ENCODE results near the gene ILDR2.

Gene ILDR2

DNA sequence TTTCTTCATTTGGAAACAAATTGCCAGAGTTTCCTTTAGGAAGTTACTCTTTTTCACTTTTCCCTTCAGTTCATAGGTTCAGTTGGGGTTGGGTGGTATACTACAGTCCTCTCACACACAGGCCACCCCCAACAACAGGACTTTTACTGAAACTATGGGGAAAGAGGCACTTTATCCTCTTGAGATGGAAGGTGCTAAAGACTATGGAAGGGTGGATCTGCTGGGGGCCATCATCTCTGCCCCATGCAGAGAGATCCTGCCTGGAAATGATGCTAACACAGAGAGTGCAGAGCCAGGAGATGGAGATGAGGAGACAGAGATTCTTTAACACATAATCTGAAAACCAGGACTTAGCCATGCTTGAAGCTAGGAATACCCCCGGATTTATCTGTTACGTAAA, 24.3 kb downstream of the ILDR2 start:
- no peak overlapping the region for H3K27ac Mint-ChIP-seq
- DNase-seq, result no peak
- H3K4me1 Mint-ChIP-seq (ENCODE audit: low read depth), result peaks cover 20% of the 10 kb centered on the region
- H3K9me3 Mint-ChIP-seq, result no peaks in the 10 kb centered on the region
- H3K36me3 Mint-ChIP-seq (ENCODE audit: low read depth), result no peaks in the 10 kb centered on the region
- H3K4me3 Mint-ChIP-seq, result no peak overlapping the region
- peaks cover 27% of the 10 kb centered on the region for H3K27me3 Mint-ChIP-seq

DNA sequence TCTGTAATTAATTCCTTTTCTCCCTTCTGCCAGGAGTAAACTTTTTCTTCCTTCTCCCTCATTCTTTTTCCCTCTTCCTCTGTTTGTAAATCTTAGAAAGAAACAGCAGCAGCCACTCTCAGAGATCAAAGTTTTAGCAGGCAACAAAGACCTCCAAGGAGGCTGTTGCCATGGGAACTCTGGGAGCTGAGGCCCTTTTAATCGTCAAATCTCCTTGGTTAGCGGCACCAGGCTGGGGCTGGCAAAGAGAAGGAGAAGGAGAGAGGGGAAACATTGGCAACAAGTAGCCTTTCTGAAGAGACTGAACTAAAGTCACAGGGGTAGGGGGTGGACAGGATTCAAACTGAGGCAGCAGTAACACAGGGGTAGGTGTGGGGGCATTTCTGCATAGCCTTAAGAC, 25.2 kb downstream of the ILDR2 start:
- H3K4me3 Mint-ChIP-seq, result no peak overlapping the region

DNA sequence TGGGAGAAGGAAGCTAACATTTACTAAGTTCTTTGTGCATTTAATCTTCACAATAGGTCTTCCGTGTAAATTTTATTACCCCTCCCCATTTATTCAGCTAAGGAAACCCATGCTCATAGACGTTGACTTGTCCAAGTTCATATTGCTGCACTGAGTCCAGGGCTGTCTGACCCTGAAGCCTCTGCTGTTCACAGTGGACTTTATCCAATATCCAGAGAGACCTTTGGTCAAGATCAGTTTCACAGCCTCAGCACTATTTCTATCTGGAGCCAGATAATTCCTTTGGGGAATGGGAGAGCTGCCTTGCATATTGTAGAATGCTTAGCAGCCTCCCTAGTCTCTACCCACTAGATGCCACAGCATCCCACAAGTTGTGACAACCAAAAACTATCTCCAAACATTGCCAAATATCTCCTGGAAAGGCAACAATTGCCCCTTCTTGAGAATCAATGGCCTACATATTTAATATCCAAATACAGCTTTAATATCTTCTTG, 26.4 kb downstream of the ILDR2 start:
- H3K27ac Mint-ChIP-seq, result no peak overlapping the region
- H3K36me3 Mint-ChIP-seq (ENCODE audit: low read depth), result no peaks in the 10 kb centered on the region
- H3K27me3 Mint-ChIP-seq, result peaks cover 41% of the 10 kb centered on the region

More for the DNA sequence above, 25.2 kb downstream of the ILDR2 start:
- no peaks in the 10 kb centered on the region for H3K9me3 Mint-ChIP-seq
- H3K36me3 Mint-ChIP-seq (ENCODE audit: low read depth), result no peaks in the 10 kb centered on the region
- no peak for DNase-seq
- no peak overlapping the region for H3K27ac Mint-ChIP-seq
- H3K27me3 Mint-ChIP-seq, result peaks cover 35% of the 10 kb centered on the region
- peaks cover 28% of the 10 kb centered on the region for H3K4me1 Mint-ChIP-seq (ENCODE audit: low read depth)

DNA sequence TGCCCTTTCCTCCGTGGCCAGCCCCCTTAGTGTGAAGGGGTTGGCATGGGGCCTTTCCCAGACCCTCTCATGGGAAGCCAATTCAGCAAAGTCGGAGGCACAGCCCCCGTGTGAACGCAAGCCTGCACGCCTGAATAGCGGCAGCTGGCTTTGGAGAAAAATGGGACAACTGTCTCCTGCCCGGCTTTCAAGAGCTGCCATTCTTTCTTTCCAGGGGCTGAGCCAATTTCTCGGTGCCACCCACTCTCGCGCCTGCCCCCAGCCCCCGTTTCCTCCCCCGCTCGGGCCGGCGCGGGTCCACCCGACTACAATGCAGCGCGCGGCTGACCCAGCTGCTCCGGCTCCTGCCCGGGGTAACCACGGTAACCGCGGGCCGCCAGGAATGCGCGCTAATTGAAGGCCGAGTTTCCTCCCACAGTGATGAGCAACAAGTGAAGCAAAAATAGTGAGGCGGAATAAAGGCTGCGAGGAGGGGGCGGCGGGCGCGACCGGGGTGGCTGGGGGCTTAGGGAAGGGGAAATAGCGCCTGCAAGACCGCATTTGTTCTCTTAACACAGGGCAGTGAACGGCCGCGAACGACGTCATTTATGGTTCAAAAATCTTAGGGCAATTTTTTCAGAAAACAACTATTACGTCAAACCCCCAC, 27.8 kb downstream of the ILDR2 start:
- Mint-ChIP-seq H3K36me3 (ENCODE audit: low read depth) (no peaks in the 10 kb centered on the region), H3K4me3 (peak overlapping the region; percentile 24), H3K27me3 (peaks cover 41% of the 10 kb centered on the region), H3K27ac (no peak overlapping the region), H3K4me1 (ENCODE audit: low read depth) (peaks cover 35% of the 10 kb centered on the region), H3K9me3 (no peaks in the 10 kb centered on the region)
- no peak for DNase-seq

More for the DNA sequence above, 26.4 kb downstream of the ILDR2 start:
- H3K4me3 Mint-ChIP-seq, result no peak overlapping the region
- DNase-seq, result no peak
- H3K9me3 Mint-ChIP-seq, result no peaks in the 10 kb centered on the region
- H3K4me1 Mint-ChIP-seq (ENCODE audit: low read depth), result peaks cover 41% of the 10 kb centered on the region

DNA sequence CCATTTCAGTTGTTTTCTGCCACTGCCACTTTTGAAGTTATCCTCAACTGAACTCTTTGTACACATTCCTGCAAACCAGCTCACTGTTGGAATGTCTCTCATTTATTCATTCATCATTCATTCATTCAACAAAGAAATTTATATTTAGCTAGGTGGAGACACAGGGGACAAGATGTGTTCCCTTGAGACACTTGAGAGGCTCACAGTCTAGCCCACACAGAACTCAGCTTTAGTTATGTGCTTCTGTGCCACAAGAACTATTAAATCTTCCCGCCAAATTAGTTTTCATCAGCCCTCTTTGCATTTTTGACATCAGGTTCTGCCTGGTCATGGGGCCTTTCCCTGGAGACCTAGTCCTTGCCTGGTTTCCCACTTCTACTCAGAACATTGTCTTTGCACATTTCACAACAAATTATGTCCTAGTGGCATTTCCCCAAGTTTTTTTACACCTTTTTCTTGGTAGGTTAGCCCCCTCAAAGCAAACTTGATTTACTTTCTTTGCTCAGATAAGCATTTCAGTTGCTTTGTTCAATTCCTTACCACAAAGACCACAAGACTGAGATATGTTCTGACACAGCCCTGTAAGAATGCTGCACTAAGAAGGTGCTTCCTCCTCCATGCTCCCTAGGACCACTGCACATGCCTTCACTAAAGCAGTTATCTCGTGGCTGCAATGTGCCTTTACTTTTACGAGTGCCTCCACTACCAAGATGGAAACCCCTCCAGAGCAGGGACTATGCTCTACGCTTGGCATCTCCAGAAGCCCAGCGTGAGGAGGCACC, 31.0 kb downstream of the ILDR2 start:
- Mint-ChIP-seq H3K9me3 (no peaks in the 10 kb centered on the region), H3K4me3 (no peak overlapping the region), H3K27ac (no peak overlapping the region), H3K4me1 (ENCODE audit: low read depth) (peaks cover 29% of the 10 kb centered on the region), H3K27me3 (peaks cover 41% of the 10 kb centered on the region), H3K36me3 (ENCODE audit: low read depth) (no peaks in the 10 kb centered on the region)
- no peak for DNase-seq

DNA sequence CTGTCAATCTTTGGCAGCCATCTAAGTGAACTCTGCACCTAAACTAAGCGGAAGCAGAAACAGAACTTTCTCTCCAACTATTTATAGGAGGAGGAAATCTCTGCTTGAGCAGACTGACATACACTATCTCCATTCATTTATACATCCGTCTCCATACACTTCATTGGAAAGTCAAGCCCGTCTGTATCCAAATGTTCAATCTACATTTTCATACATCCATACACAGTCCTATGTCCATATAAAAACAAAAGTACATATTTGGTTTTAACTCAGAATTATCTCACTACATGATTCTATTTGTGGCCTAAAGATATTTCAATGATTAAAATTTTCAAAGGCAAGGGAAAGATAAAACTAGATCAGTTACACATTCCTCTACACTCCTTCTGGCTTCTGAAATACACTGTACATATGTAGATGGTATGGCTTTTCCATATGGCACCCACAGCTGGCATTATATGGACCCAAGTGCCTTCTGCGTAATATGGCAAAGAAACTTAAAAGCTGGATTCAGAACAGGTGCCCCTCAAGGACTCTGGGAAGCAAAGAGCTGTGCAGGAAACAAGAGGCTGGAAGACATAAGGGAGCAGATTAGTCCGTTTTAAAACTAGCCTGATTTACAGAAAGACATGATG, 35.5 kb downstream of the ILDR2 start:
- H3K4me3 Mint-ChIP-seq, result no peak overlapping the region
- no peaks in the 10 kb centered on the region for H3K36me3 Mint-ChIP-seq (ENCODE audit: low read depth)
- peaks cover 11% of the 10 kb centered on the region for H3K4me1 Mint-ChIP-seq (ENCODE audit: low read depth)
- no peak for DNase-seq
- no peaks in the 10 kb centered on the region for H3K9me3 Mint-ChIP-seq
- H3K27me3 Mint-ChIP-seq, result peaks cover 5% of the 10 kb centered on the region
- no peak overlapping the region for H3K27ac Mint-ChIP-seq

DNA sequence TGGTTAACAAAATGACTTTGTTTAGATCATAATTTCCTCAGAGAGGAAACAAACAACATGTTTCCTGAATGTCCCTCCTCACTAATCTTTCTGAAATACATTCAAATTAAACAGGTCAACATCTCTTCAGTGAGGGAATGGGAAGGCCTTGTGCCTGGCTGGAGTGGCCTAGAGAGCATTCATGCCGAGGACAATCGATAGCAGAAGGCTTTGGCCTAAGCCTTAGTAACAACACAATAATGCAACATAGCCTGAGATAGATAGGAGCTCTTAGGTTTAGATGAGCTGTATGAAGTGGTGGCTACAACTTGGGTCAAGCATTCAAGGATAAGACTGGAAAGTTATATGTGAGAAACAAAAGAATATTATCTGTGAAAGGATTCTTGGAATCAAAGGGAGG, 37.4 kb downstream of the ILDR2 start:
- H3K27me3 Mint-ChIP-seq, result peaks cover 3% of the 10 kb centered on the region

DNA sequence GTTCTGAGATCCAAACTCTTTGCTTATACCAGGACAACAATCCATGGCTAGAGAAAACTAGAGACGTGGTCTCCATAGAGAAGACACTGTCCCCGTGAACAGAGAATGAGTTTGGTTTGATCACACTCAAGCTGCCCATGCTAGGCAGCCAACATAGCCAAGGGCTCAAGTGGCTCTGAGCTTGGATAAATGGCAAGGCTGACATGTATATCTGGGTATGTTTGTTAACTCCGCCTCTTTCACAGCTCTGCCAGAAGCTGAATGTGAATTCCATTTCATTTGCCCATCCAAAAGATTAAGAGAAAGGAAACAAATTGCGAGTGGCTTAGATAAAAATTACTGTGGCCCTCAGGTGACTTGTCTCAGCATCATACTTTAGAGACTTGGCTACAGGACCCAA, 38.0 kb downstream of the ILDR2 start:
- no peak for DNase-seq
- Mint-ChIP-seq H3K36me3 (ENCODE audit: low read depth) (no peaks in the 10 kb centered on the region), H3K4me1 (ENCODE audit: low read depth) (no peaks in the 10 kb centered on the region), H3K27ac (no peak overlapping the region), H3K9me3 (no peaks in the 10 kb centered on the region), H3K27me3 (peaks cover 3% of the 10 kb centered on the region), H3K4me3 (no peak overlapping the region)

More for the DNA sequence above, 37.4 kb downstream of the ILDR2 start:
- H3K36me3 Mint-ChIP-seq (ENCODE audit: low read depth), result no peaks in the 10 kb centered on the region
- no peaks in the 10 kb centered on the region for H3K9me3 Mint-ChIP-seq
- H3K4me3 Mint-ChIP-seq, result no peak overlapping the region
- H3K4me1 Mint-ChIP-seq (ENCODE audit: low read depth), result no peaks in the 10 kb centered on the region
- H3K27ac Mint-ChIP-seq, result no peak overlapping the region
- DNase-seq, result no peak

DNA sequence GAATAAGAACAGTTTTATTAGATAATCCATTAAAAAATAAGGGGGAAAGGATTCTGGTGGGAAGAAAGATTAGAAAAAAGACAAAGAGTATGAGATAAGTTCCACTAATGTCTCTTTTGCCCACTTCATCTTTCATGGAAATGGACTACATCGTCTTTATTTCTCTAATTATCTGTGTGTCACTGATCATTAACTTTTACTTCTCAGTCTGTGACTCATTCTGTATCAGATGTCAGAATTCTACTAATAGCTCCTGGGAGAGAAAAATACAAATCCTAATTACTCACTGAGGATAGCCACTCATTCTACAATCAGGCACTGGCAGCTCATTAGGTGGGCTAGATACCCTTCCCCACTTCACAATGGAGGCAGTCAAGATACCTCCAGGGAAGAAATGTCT, 41.7 kb downstream of the ILDR2 start:
- no peak overlapping the region for H3K4me3 Mint-ChIP-seq
- peaks cover 3% of the 10 kb centered on the region for H3K27me3 Mint-ChIP-seq
- no peak for DNase-seq
- no peaks in the 10 kb centered on the region for H3K9me3 Mint-ChIP-seq
- no peaks in the 10 kb centered on the region for H3K4me1 Mint-ChIP-seq (ENCODE audit: low read depth)
- H3K36me3 Mint-ChIP-seq (ENCODE audit: low read depth), result no peaks in the 10 kb centered on the region
- no peak overlapping the region for H3K27ac Mint-ChIP-seq

DNA sequence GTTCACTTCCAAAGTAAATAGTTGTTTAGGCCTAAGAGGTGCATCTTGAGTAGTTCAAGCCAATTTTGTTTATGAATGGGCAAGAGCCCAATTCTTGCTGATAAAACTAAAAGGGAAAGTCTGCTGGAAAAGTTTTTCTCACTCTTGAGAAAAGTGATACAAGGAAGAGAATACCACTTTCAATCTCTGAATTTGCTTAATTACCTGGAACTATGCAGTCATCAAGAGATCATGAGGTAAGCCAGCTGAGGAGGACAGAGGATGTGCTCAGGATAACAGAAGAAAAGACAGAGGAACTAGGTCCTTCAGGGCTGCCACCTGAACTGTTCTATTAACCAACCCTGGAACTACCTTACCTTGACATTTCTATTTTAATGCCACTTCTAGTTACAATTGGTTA, 42.2 kb downstream of the ILDR2 start:
- H3K36me3 Mint-ChIP-seq (ENCODE audit: low read depth), result no peaks in the 10 kb centered on the region

DNA sequence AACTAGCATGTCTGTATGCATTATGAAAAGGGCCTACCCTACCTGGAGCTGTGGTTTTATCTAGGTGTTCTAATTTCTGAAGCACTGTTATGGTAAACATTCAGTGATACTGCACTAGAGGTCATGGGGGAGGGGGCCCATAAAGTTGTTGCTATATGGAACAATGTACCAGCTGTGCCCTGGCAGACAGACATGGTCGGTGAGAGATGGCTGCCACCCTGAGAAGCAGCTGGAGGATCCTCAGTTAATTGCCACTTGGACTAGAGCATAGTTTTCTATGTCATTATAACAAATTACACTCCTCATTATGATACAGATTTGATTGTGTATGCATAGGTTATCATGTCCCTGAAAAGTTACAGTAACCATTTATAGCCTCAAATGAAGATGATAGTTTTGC, 45.4 kb downstream of the ILDR2 start:
- Mint-ChIP-seq H3K27ac (no peak overlapping the region), H3K4me3 (no peak overlapping the region), H3K9me3 (no peaks in the 10 kb centered on the region), H3K36me3 (ENCODE audit: low read depth) (no peaks in the 10 kb centered on the region), H3K4me1 (ENCODE audit: low read depth) (no peaks in the 10 kb centered on the region), H3K27me3 (peaks cover 9% of the 10 kb centered on the region)
- DNase-seq, result no peak

More for the DNA sequence above, 42.2 kb downstream of the ILDR2 start:
- H3K27me3 Mint-ChIP-seq, result peaks cover 4% of the 10 kb centered on the region
- no peaks in the 10 kb centered on the region for H3K4me1 Mint-ChIP-seq (ENCODE audit: low read depth)
- H3K27ac Mint-ChIP-seq, result no peak overlapping the region
- DNase-seq, result no peak
- H3K4me3 Mint-ChIP-seq, result no peak overlapping the region
- no peaks in the 10 kb centered on the region for H3K9me3 Mint-ChIP-seq

DNA sequence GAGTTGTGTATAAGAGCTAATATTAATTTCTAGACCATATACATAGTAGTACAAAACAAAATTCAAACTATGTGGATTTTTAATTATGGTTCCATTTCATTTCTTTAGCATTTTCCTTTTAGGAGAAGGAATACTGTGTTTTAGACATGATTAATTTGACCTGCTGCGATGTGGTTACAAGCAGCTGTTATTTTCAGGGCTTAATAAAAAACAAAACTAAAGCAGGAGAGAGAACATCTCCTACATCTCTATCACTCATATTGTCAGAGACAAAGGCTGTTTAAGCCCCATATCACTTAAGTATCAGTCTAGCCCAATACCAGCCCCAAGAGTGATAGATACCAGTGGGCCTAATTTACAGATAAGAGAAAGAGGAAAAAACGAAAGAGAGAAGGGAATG, 47.6 kb downstream of the ILDR2 start:
- no peak overlapping the region for H3K27ac Mint-ChIP-seq
- no peaks in the 10 kb centered on the region for H3K4me1 Mint-ChIP-seq (ENCODE audit: low read depth)
- no peaks in the 10 kb centered on the region for H3K9me3 Mint-ChIP-seq
- no peak for DNase-seq
- peaks cover 10% of the 10 kb centered on the region for H3K27me3 Mint-ChIP-seq
- H3K4me3 Mint-ChIP-seq, result no peak overlapping the region
- no peaks in the 10 kb centered on the region for H3K36me3 Mint-ChIP-seq (ENCODE audit: low read depth)

DNA sequence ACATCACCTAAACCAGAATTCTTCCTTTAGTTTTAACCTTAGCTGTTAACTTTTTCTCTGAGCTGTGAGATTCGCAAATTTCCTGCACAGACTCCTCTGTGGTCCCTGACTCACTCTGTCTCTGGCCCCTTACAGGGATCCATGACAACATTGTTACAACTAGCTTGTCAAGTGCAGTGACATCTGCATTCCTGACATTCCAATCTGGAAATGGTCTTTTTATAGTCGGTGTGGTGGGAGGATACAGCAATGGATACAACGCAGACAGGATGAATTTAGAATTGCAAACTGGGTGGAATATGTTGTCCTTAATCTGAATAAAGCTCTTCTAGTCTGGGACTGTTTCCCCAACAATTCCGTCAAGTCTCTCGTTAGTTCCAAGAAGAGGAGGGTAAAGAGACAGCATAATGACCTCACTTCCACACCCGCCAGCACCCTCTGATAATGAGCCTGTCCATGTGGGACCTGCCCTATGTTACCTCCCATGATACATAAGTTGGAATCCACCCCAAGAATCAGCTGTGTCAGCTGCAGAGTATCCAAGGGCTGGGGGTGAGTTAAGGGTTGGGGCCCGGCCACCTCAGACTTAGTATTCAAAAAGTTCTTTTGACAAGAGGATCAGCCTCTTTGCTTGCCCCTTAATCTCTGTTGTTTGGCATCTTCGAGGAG, 49.4 kb downstream of the ILDR2 start:
- Mint-ChIP-seq H3K27me3 (peaks cover 26% of the 10 kb centered on the region), H3K4me1 (ENCODE audit: low read depth) (no peaks in the 10 kb centered on the region), H3K9me3 (no peaks in the 10 kb centered on the region), H3K4me3 (no peak overlapping the region), H3K36me3 (ENCODE audit: low read depth) (no peaks in the 10 kb centered on the region), H3K27ac (no peak overlapping the region)
- no peak for DNase-seq

DNA sequence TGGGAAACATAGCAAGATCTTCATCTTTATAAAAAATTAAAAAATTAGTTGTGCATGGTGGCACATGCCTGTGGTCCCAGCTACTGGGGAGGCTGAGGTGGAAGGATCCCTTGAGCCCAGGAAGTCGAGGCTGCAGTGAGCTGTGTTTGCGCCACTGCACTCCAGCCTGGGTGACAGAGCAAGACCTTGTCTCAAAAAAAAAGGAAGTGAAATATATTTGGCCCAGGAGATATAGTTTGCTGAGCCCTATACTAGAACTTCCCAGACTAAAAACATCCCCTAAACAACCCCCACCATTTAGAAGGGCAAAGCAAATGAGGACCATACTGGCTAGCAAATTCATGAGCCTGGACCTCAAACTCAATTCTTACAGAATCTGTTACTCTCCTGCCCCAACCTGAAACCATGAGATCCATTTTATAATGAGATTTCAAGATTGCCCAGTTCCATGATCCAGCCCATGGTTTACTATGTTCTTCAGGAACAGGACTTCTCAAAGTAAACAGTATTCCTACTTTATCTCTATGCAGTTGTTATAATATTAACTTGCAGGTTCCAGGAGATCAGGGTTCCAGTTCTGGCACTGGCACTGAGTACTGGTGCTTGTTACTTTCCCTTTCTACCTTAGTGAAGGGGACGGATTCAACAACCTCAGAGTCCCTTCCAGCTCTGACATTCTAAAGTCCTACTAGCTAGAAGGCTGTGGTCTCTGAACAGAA, 50.4 kb downstream of the ILDR2 start:
- Mint-ChIP-seq H3K4me1 (ENCODE audit: low read depth) (peaks cover 1% of the 10 kb centered on the region), H3K36me3 (ENCODE audit: low read depth) (no peaks in the 10 kb centered on the region), H3K4me3 (no peak overlapping the region), H3K9me3 (no peaks in the 10 kb centered on the region), H3K27ac (no peak overlapping the region), H3K27me3 (peaks cover 34% of the 10 kb centered on the region)
- no peak for DNase-seq
